ENCODE data around the gene CFAP61.

The CFAP61 gene

GRCh38 chr20:20299904-20300303 lies 247.6 kb downstream of the CFAP61 start:
- no peaks in the 10 kb centered on the region for H3K4me1 ChIP-seq (ENCODE audit: insufficient read depth, low read length, poor library complexity, severe bottlenecking)
- H3F3A ChIP-seq (ENCODE audit: low read depth) = no peaks in the 10 kb centered on the region
- no peaks in the 10 kb centered on the region for H3K79me2 ChIP-seq (ENCODE audit: insufficient read depth, low read length)
- H4K20me1 ChIP-seq (ENCODE audit: insufficient read depth, low read length, poor library complexity, severe bottlenecking) = no peaks in the 10 kb centered on the region
- no peak overlapping the region for H3K4me2 ChIP-seq (ENCODE audit: low read depth, low read length, poor library complexity, severe bottlenecking)
- H3K9me3 ChIP-seq (ENCODE audit: insufficient read depth, low read depth, low read length) = no peaks in the 10 kb centered on the region
- no peaks in the 10 kb centered on the region for H3K9me2 ChIP-seq (replicated peaks; ENCODE audit: low read depth, low read length)
- no peak overlapping the region for H3K9ac ChIP-seq (ENCODE audit: low read depth, low read length, poor library complexity, severe bottlenecking)
- TF ChIP-seq EZH2phosphoT487 (IDR thresholded peaks at IDR 0.05; ENCODE audit: borderline replicate concordance) = no peak
- no peak overlapping the region for H3K4me3 ChIP-seq (ENCODE audit: low read length, poor library complexity, severe bottlenecking)
- no peaks in the 10 kb centered on the region for H3K36me3 ChIP-seq (ENCODE audit: insufficient read depth, low read length)
- no peaks in the 10 kb centered on the region for H3K27me3 ChIP-seq (ENCODE audit: insufficient read depth, low read length, poor library complexity, severe bottlenecking)
- H2AFZ ChIP-seq (ENCODE audit: low read length) = no peak overlapping the region

- H3K79me2 ChIP-seq (ENCODE audit: insufficient read depth, low read length) = no peaks in the 10 kb centered on the region
- H3K4me2 ChIP-seq (ENCODE audit: low read depth, low read length, poor library complexity, severe bottlenecking) = no peak overlapping the region
- no peak overlapping the region for H2AFZ ChIP-seq (ENCODE audit: low read length)
- no peaks in the 10 kb centered on the region for H3K9me2 ChIP-seq (replicated peaks; ENCODE audit: low read depth, low read length)
- H3K9me3 ChIP-seq (ENCODE audit: insufficient read depth, low read depth, low read length) = no peaks in the 10 kb centered on the region
- no peak overlapping the region for H3K4me3 ChIP-seq (ENCODE audit: low read length, poor library complexity, severe bottlenecking)
- H3K4me1 ChIP-seq (ENCODE audit: insufficient read depth, low read length, poor library complexity, severe bottlenecking) = no peaks in the 10 kb centered on the region
- no peaks in the 10 kb centered on the region for H3K27me3 ChIP-seq (ENCODE audit: insufficient read depth, low read length, poor library complexity, severe bottlenecking)
- no peaks in the 10 kb centered on the region for H3F3A ChIP-seq (ENCODE audit: low read depth)
- H3K36me3 ChIP-seq (ENCODE audit: insufficient read depth, low read length) = no peaks in the 10 kb centered on the region
- no peak overlapping the region for H3K9ac ChIP-seq (ENCODE audit: low read depth, low read length, poor library complexity, severe bottlenecking)
- no peaks in the 10 kb centered on the region for H4K20me1 ChIP-seq (ENCODE audit: insufficient read depth, low read length, poor library complexity, severe bottlenecking)
- TF ChIP-seq EZH2phosphoT487 (IDR thresholded peaks at IDR 0.05; ENCODE audit: borderline replicate concordance) = no peak
- TF ChIP-seq CTCF (conservative IDR thresholded peaks at IDR 0.05; ENCODE audit: low read length) = no peak
Measured at GRCh38 chr20:20303320-20303719, 251.0 kb downstream of the CFAP61 start.

GRCh38 chr20:20303742-20304141 lies 251.4 kb downstream of the CFAP61 start:
- H3F3A ChIP-seq (ENCODE audit: low read depth) = no peaks in the 10 kb centered on the region
- H3K9ac ChIP-seq (ENCODE audit: low read depth, low read length, poor library complexity, severe bottlenecking) = no peak overlapping the region
- no peaks in the 10 kb centered on the region for H4K20me1 ChIP-seq (ENCODE audit: insufficient read depth, low read length, poor library complexity, severe bottlenecking)
- TF ChIP-seq EZH2phosphoT487 (IDR thresholded peaks at IDR 0.05; ENCODE audit: borderline replicate concordance) = no peak
- no peak for TF ChIP-seq CTCF (conservative IDR thresholded peaks at IDR 0.05; ENCODE audit: low read length)
- H3K36me3 ChIP-seq (ENCODE audit: insufficient read depth, low read length) = no peaks in the 10 kb centered on the region
- no peaks in the 10 kb centered on the region for H3K9me2 ChIP-seq (replicated peaks; ENCODE audit: low read depth, low read length)
- no peak overlapping the region for H2AFZ ChIP-seq (ENCODE audit: low read length)
- no peaks in the 10 kb centered on the region for H3K79me2 ChIP-seq (ENCODE audit: insufficient read depth, low read length)
- H3K27me3 ChIP-seq (ENCODE audit: insufficient read depth, low read length, poor library complexity, severe bottlenecking) = no peaks in the 10 kb centered on the region
- no peaks in the 10 kb centered on the region for H3K9me3 ChIP-seq (ENCODE audit: insufficient read depth, low read depth, low read length)
- H3K4me1 ChIP-seq (ENCODE audit: insufficient read depth, low read length, poor library complexity, severe bottlenecking) = no peaks in the 10 kb centered on the region
- no peak overlapping the region for H3K4me2 ChIP-seq (ENCODE audit: low read depth, low read length, poor library complexity, severe bottlenecking)
- no peak overlapping the region for H3K4me3 ChIP-seq (ENCODE audit: low read length, poor library complexity, severe bottlenecking)

- no peaks in the 10 kb centered on the region for H4K20me1 ChIP-seq (ENCODE audit: insufficient read depth, low read length, poor library complexity, severe bottlenecking)
- TF ChIP-seq CTCF (conservative IDR thresholded peaks at IDR 0.05; ENCODE audit: low read length) (no peak), EZH2phosphoT487 (IDR thresholded peaks at IDR 0.05; ENCODE audit: borderline replicate concordance) (no peak)
- no peaks in the 10 kb centered on the region for H3K9me2 ChIP-seq (replicated peaks; ENCODE audit: low read depth, low read length)
- no peaks in the 10 kb centered on the region for H3K27me3 ChIP-seq (ENCODE audit: insufficient read depth, low read length, poor library complexity, severe bottlenecking)
- H3K4me1 ChIP-seq (ENCODE audit: insufficient read depth, low read length, poor library complexity, severe bottlenecking) = no peaks in the 10 kb centered on the region
- no peaks in the 10 kb centered on the region for H3K9me3 ChIP-seq (ENCODE audit: insufficient read depth, low read depth, low read length)
- H3K4me2 ChIP-seq (ENCODE audit: low read depth, low read length, poor library complexity, severe bottlenecking) = no peak overlapping the region
- no peak overlapping the region for H3K4me3 ChIP-seq (ENCODE audit: low read length, poor library complexity, severe bottlenecking)
- H3K79me2 ChIP-seq (ENCODE audit: insufficient read depth, low read length) = no peaks in the 10 kb centered on the region
- H2AFZ ChIP-seq (ENCODE audit: low read length) = no peak overlapping the region
- H3K36me3 ChIP-seq (ENCODE audit: insufficient read depth, low read length) = no peaks in the 10 kb centered on the region
- H3K9ac ChIP-seq (ENCODE audit: low read depth, low read length, poor library complexity, severe bottlenecking) = no peak overlapping the region
- no peaks in the 10 kb centered on the region for H3F3A ChIP-seq (ENCODE audit: low read depth)
Measured at GRCh38 chr20:20304942-20305341, 252.6 kb downstream of the CFAP61 start.

Measured in Loucy (cell line).